H7 (cell line): ENCODE data around the gene MAP3K2. TPM values are rescaled to one million over a fixed set of nuclear protein-coding genes. Genes with fewer than 3 reads are reported as not detected.

Experiments
- DNase-seq: peaks from one replicate; pipeline ENCODE4 v3.0.0; 2012
- H3K27me3 ChIP-seq: 2 replicates; pipeline ENCODE4 v1.6.0; 2011; ENCODE audit warnings: mild to moderate bottlenecking, low read length; ENCODE audit not compliant: control insufficient read depth, insufficient read depth
- H3K36me3 ChIP-seq: replicated peaks from 2 replicates; pipeline ENCODE4 v1.5.1; 2011; ENCODE audit warnings: low read length; ENCODE audit not compliant: control insufficient read depth, insufficient read depth
- H3K4me3 ChIP-seq: 2 replicates; pipeline ENCODE4 v1.5.1; 2011; ENCODE audit warnings: low read depth, mild to moderate bottlenecking, control low read depth, low read length, moderate library complexity; ENCODE audit not compliant: insufficient read depth
- total RNA-seq: library from RNA; depleted of rRNA; stranded (reverse); fragments of >200 nt; shearing (Covaris generic); gene quantifications from 2 replicates; pipeline ENCODE4 v1.2.3, GENCODE V29; 2014

The MAP3K2 gene
- total RNA-seq, 1 experiment from 2014 or later = 18.0 TPM

DNA sequence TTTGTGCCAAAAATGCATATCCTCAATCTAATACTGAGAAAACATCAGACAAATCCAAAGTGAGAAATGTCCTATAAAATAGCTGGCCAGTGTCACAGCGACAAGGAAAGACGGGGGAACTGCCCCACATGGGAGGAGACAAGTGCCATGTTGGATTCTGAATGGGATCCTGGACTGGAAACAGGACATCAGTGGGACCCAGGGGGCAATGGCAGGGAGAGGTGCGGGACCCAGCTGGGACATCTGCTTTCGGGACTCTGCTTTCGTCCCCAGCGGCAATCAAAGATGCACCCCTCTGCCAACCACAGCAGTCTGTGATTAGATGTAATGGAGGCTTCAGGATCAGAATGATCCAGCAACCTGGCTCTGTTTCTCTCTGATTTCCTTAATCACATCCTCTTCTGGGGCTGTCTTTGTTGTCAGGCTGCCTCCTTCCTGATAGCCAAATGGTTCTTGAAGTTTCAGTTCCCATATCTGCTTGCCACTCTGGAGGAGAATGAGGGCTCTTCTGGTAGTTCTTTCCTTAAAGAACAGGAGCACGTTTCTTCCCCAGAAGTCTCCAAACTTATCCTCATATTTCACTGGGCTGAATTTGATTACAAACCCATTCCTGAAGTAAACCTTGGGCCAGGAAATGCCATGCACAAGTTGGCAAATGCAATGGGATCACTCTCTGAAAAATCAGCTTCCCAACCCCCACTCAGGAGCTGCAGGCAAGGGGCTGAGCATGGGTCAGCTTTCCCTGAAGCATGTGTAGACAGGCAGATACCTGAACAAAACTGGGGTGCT lies 16.9 kb upstream of the MAP3K2 start:
- no peaks in the 10 kb centered on the region for H3K36me3 ChIP-seq
- H3K4me3 ChIP-seq = no peak overlapping the region
- H3K27me3 ChIP-seq = no peaks in the 10 kb centered on the region
- no peak for DNase-seq

DNA sequence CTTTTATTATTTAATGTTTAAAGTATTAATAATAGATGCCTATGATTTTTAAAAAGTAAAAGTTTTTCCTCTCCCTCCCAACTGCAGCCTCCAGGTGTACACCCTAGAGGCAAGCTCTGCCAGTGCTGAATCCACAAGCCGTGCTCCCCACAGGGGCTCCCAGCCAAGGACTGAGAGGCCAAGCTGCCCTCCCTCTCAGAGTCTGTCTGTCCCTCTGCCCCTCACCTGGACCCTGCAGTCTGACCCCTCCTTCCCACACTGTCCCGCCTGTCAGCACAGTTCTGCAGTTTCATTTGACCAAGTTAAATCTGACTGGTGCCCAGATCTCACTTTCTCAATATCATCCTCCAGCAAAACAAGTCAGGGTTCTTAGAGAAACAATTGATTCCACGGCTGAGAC lies 15.7 kb upstream of the MAP3K2 start:
- no peaks in the 10 kb centered on the region for H3K27me3 ChIP-seq
- peak; percentile 33 for DNase-seq
- no peak overlapping the region for H3K4me3 ChIP-seq
- H3K36me3 ChIP-seq = no peaks in the 10 kb centered on the region

DNA sequence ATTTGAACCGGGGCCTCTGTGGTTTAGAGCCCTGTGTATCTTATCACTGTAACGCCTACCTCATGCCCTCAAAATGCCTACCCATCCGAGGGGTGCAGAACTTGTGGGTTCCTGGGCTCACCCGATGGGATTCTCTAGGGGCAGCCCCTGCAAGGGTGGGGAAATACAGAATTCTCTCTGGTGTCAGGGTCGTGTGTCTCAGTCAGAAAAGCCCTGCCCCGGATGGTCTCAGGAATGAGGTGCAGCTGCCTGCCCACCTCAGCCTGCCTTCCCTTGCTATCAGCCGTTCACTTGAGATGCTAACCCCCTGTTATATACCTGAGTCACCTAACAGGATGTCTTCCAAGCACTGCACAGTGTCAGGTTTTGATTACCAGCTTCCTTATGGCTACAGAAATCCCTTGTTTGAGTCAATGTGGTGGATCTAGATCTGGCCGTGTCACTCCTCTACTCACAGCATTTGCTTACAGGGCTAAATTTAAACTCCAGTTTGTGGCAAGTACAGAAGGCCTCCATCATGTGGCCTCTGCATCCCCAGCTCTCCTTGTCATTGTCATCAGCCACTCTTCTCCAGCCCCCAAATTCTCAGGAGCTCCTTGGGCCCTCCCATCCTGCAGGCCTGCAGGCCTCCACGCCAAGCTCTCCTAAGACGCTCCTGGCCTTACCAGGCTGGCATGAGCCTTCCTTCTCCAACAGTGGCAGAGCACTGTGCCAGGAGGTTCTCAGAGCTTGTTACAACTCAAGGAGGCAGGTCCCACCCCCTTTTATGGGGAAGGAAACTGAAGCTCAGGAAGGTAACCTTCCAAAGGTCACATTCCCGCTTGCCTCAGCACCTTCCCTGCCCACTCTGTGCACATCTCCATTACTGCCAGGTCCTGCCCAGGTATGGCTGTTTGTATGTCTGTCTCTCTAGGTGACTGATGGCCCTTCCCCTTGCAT lies 14.3 kb upstream of the MAP3K2 start:
- H3K4me3 ChIP-seq = no peak overlapping the region
- DNase-seq = peak; percentile 32
- H3K27me3 ChIP-seq = no peaks in the 10 kb centered on the region
- no peaks in the 10 kb centered on the region for H3K36me3 ChIP-seq

- peak; percentile 60 for DNase-seq
- Histone ChIP-seq H3K36me3 (no peaks in the 10 kb centered on the region), H3K27me3 (no peaks in the 10 kb centered on the region), H3K4me3 (no peak overlapping the region)
Measured at GRCh38 chr2:127400897-127401756, 13.4 kb upstream of the MAP3K2 start.

- H3K27me3 ChIP-seq = no peaks in the 10 kb centered on the region
- no peaks in the 10 kb centered on the region for H3K36me3 ChIP-seq
- no peak overlapping the region for H3K4me3 ChIP-seq
- DNase-seq = no peak
Measured at GRCh38 chr2:127400533-127400896, 12.7 kb upstream of the MAP3K2 start.

GRCh38 chr2:127398239-127398590 lies 10.4 kb upstream of the MAP3K2 start:
- no peak overlapping the region for H3K4me3 ChIP-seq
- H3K27me3 ChIP-seq = no peaks in the 10 kb centered on the region
- no peaks in the 10 kb centered on the region for H3K36me3 ChIP-seq
- DNase-seq = peak; percentile 40

DNA sequence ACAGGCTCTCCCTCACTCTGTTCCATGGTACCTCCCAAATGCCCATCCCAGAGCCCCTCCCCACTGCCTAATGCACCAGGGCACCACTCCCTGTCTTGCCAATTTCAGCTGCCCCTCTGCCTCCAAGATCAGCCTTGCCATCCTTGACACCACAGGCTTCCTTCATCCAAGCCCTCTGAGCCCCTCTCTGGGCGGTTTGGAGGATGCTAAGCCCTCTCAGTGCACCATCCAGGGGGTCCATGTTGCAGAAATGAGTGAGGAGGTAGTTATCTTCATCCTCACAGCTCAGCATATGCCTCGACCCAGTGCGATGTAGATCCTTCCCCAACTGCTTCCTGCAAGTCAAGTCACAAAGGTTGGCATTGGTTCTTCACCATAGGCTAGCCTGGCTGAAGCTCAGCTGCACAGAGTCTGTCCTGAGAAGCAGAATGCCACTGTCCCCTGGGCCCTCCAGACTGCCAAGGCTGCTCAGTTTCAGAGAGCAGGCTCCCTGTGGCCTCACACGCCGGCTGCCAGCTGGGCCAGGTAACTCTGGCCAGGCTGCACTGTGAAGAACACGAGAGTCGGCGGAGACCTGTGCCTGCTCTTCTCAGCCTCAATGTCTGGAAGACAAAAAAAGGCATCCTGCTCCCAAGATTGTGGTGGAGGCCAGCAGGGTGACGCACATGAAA lies 9.9 kb upstream of the MAP3K2 start:
- DNase-seq = peak; percentile 13
- H3K27me3 ChIP-seq = no peaks in the 10 kb centered on the region
- no peaks in the 10 kb centered on the region for H3K36me3 ChIP-seq
- H3K4me3 ChIP-seq = no peak overlapping the region

- H3K36me3 ChIP-seq = no peaks in the 10 kb centered on the region
- DNase-seq = no peak
Measured at GRCh38 chr2:127394492-127394891, 6.7 kb upstream of the MAP3K2 start.

GRCh38 chr2:127392828-127393578 lies 5.2 kb upstream of the MAP3K2 start:
- Histone ChIP-seq H3K4me3 (no peak overlapping the region), H3K36me3 (no peaks in the 10 kb centered on the region), H3K27me3 (no peaks in the 10 kb centered on the region)
- DNase-seq = no peak

More at GRCh38 chr2:127394492-127394891, 6.7 kb upstream of the MAP3K2 start:
- no peaks in the 10 kb centered on the region for H3K27me3 ChIP-seq
- no peak overlapping the region for H3K4me3 ChIP-seq

- Histone ChIP-seq H3K36me3 (no peaks in the 10 kb centered on the region), H3K4me3 (no peak overlapping the region), H3K27me3 (no peaks in the 10 kb centered on the region)
- DNase-seq = no peak
Measured at GRCh38 chr2:127392133-127392827, 4.5 kb upstream of the MAP3K2 start.

- Histone ChIP-seq H3K36me3 (no peaks in the 10 kb centered on the region), H3K4me3 (no peak overlapping the region), H3K27me3 (no peaks in the 10 kb centered on the region)
- no peak for DNase-seq
Measured at GRCh38 chr2:127389778-127390435, 2.1 kb upstream of the MAP3K2 start.

GRCh38 chr2:127388423-127389164 lies 819 bp upstream of the MAP3K2 start:
- Histone ChIP-seq H3K4me3 (peak overlapping the region; percentile 44), H3K27me3 (no peaks in the 10 kb centered on the region), H3K36me3 (no peaks in the 10 kb centered on the region)
- DNase-seq = peak; percentile 21
